Measurements from ENCODE around the gene TTC3.

DNA sequence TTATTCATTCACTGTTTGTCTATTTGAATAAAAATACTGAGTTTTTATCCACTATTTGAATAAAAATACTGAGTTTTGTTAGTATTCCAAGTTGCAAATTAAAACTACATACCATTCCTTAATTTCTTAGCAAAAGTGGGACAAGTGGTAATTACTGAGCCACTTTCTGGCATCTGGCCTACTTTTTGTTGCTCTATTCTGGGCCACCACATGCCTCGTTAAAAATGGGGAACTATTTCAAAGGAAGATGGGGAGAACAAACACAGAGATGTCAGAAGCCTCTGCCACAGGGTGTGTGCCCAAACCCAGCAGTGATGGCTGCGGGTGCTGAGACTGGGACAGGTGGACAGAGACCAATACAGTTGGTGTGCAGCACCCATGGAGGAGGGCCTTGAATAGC lies 14.8 kb upstream of the TTC3 start:
- TF ChIP-seq CTCF (IDR thresholded peaks at IDR 0.05; ENCODE audit: poor library complexity) (no peak), EZH2 (IDR thresholded peaks at IDR 0.05; ENCODE audit: borderline replicate concordance) (no peak), EZH2phosphoT487 (IDR thresholded peaks at IDR 0.05; ENCODE audit: low read depth, severe bottlenecking, unreplicated experiment) (no peak)
